Measurements from ENCODE around the gene PDAP1.
"Not testable (repeated sequence)": the region's sequence is repeated elsewhere in the genome, so short reads cannot be mapped to it uniquely, and the experiment has no call there.

The PDAP1 gene

GRCh38 chr7:99375070-99375807 is 33.2 kb downstream of the PDAP1 start:
- DNase-seq = peak; percentile 57 to 70

DNA sequence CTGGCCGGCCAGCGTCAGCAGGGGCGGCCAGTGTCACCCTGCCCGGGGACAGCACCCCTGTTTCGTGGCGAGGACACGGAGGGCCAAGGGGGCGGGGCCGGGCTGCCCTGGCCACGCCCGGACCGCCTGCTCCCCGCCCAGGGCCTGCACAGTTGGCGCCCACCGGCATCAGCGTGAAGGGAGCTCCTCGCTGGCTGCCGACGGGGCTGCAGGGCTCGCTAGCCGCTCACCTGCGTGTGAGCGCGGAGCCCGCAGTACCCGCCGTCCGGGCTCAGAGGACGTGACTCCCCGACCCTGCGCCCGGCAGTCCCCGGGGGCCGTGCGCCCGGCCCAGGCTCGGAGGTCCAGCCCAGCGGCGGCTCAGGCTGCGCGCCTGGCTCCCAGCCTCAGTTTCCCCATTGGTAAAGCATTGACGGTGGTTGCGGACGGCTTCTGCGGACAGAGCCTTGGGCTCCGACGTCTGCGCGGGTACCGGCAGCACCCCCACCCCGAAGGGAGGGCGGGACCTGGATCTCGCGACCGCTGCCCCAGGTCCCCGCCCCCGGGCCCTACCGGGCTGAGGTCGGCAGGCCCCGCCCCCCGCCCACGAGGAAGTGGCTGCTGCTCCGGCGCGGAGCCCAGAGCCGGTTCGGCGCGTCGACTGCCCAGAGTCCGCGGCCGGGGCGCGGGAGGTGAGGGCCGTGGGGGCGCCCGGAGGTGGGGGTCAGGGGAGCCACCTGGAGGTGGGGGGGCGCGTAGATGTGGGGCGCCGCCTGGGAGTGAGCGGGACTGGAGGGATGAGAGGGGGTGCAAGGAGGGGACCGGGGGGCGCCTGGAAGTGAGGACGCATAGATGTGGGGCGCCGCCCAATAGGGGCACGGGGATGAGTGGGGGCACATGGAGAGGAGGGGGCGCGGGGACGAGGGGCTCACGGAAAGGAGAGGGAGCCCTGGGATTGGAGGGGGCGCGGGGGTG is 34.0 kb downstream of the PDAP1 start, which contains the start of gene ARPC1B:
TSS of gene ARPC1B (plus strand) at position 620 of the 954 bp plus-strand sequence. CDS start 10,985 bp downstream, outside the sequence.
- DNase-seq = peak; percentile 86

DNA sequence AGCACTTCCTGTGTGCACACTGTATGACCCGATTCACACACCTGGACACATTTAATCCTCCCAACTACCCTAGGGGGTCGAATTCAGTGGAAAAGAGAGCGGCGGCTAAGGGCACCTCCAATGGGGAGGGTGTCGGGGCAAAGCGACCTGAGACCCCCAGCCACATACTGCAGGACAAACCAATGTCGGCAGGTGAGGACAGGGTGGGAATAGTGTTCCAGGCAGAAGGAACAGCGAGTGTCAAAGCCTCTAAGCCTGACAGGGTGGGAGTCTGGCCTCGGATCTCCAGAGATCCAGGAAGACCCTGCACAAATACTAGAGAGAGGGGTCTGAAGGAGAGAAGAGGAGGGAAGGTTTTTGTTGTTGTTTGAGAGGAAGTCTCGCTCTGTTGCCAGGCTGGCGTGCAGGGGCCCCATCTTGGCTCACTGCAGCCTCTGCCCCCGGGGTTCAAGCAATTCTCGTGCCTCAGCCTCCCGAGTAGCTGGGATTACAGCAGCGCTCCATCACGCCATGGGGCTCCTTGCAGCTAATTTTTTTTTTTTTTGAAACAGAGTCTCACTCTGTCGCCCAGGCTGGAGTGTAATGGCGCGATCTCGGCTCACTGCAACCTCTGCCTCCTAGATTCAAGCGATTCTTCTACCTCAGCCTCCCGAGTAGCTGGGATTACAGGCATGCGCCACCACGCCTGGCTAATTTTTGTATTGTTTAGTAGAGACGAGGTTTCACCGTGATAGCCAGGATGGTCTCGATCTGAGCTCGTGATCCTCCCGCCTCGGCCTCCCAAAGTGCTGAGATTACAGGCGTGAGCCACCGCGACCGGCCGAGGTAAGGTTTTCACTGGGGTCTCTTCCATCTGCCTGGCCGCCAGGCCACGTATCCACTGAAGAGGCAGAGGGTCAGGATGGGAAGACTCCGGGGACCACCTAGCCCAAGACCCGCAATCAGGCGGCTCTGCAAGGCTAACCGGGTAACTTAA is 35.0 kb downstream of the PDAP1 start:
- no peak for DNase-seq

- no peak for DNase-seq
Measured at GRCh38 chr7:99372275-99373090, 35.9 kb downstream of the PDAP1 start.

DNA sequence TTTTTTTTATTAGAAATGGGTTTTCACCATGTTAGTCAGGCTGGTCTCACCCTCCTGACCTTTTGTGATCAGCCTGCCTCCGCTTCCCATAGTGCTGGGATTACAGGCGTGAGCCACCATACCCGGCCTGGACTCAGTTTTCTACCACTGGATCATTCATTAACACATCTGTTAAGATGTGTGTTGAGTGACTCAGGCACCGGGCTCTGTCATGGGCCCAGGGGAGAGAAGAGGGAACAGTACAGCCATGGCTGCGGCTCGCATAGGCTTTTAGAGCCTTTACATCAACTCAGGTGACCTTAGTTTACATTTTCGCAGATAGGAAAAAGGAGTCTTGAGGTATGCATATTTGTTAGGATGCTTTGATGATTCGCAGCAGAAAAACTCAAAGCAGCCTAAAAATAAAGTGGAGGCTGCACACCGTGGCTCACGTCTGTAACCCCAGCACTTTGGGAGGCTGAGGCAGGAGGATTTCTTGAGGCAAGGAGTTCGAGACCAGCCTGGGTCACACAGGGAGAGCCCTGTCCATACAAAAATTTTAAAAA is 36.9 kb downstream of the PDAP1 start:
- no peak for DNase-seq

- DNase-seq = no peak
Measured at GRCh38 chr7:99369767-99370391, 38.5 kb downstream of the PDAP1 start.

- no peak for DNase-seq
Measured at GRCh38 chr7:99368750-99369389, 39.5 kb downstream of the PDAP1 start.

- DNase-seq = no peak
Measured at GRCh38 chr7:99366646-99367045, 41.8 kb downstream of the PDAP1 start.

DNA sequence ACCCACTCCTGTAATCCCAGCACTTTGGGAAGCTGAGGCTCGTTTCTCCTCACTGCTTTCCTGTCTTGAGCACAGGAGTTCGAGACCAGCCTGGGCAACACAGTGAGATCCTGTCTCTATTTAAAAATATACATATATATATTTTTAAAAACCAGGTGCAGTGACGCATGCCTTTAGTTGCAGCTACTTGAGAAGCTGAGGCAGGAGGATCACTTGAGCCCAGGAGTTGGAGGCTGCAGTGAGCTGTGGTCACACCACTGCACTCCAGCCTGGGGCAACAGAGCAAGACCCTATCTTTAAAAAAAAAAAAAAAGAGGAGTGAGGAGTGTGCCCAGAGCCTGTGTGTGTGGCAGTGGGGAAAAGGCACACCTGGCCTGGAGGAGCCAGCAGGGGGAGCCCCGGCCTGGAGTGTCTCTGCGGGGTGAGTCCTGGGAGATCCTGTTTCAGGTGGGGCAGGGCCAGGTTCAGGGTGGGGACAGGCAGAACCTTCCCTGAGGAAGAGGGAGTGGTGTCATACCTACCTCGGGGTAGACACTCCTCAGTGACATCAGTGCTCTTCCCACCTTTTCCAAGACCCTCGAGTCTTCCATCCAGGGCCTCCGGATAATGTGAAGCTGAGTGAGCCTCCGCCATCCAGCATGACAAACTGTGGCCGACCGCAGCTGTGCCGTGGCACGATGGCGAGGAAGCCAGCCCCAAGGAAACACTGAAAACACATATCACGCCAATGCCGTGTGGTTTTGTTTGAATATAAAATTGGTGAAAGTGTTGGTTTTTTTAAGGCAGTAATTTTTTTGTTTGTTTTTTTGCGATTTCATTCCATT is 42.9 kb downstream of the PDAP1 start:
- DNase-seq = peak; percentile 72 to 76

- DNase-seq = no peak
Measured at GRCh38 chr7:99363286-99363685, 45.1 kb downstream of the PDAP1 start.

DNA sequence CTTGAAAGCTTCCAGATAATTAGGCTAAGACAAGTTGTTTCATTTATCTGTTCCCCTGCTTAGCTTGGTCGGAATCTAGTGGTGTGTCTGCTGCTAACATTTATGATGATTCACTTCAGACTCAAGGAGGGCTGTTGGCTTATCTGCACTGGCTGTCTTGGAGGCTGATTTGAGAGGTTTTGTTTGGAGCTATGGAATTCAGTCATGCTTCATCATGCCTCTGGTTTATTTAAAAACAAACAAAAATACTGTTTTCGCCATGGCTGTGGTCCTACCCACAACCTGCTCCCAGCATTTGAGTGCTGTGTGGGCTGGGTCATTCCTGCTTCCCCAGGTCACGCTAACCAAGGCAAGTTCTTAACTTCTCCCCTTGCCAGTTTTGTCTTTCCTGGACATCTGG is 45.6 kb downstream of the PDAP1 start:
- no peak for DNase-seq

DNA sequence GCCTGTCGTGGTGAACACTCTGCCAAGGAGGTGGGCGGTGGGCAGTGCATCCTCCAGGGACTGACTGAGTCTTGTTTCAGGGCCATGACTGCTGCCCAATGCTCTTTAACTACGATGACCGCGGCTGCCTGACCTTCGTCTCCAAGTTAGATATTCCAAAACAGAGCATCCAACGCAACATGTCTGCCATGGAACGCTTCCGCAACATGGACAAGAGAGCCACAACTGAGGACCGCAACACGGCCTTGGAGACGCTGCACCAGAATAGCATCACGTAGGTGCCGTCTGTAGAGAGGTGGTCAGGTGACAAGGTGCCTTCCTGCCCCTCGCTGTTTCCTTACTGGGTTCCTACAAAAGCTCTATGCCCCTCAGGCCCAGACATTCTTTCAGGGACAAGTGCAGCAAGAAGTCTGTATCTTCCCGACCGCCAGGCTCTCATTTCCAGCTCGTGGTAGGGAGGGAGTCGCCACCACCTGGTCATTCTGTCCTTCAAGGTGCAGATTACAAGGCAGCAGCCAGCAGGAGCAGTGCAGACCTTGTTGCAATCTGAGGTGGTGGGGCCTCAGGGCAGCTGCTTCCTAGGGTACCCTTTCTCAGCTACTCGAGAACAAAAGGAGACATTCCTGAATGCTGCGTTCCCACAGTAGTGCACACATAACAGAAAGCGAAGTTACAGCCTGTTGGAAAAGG is 48.8 kb downstream of the PDAP1 start:
- no peak for DNase-seq

- not testable (repeated sequence) for DNase-seq
Measured at GRCh38 chr7:99358521-99358920, 49.9 kb downstream of the PDAP1 start.

DNA sequence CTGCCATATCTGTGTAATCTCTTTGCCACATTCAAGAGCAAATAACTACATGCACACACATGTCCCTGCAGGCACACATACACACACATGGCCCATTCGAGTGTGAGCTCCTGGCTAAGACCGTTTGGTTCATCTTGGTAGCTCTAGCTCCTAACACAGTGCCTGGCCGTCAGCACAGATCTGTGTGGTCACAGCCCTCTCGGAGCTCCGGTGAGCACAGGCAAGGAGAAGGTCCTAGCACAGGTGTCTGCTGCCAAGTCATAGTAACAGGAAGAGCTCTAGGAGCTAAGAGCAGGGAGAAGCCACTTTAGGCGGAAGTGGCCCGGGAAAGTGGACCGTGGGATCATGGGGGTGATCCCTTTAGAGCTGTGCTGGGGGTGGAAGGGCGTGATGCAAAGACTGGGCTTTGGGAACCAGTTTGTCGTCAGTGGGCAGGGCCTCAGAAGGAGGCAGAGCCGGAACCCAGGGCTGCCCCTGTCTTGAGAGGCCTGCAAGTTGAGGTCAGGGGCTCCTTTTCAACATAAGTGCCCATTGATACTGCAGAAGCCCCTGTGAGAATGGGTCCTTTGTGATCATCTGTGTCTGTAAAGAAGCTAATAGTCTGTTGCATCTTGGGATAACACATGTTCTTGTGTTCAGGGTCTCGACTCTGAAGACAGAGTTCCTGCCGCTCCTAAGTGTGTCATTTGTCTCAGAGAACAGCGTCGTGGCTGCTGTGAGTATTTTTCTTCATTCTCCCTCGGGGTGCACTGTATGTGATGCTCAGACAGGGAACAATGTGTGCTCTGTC is 50.5 kb downstream of the PDAP1 start:
- no peak for DNase-seq

DNA sequence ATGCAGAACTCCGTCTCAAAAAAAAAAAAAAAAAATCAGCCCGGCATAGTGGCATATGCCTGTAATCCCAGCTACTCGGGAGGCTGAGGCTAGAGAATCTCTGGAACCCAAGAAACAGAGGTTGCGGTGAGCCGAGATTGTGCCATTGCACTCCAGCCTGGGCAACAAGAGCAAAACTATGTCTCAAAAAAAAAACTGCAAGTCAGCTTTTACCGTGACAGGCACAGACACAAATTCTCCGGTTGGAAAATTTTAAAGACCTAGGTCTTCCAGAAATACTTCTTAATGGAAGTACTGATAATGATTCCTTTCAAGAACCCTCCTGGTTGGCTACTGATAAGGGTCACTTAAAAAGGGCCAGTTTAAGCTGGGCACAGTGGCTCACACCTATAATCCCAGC is 53.3 kb downstream of the PDAP1 start:
- DNase-seq = no peak

GRCh38 chr7:99352247-99352646 is 56.1 kb downstream of the PDAP1 start:
- DNase-seq = no peak

- not testable (repeated sequence) for DNase-seq
Measured at GRCh38 chr7:99350641-99351040, 57.8 kb downstream of the PDAP1 start.

Measured in CD4-positive, alpha-beta T cell treated with Interleukin-4 for 1 hour (primary cell).